Measurements from ENCODE around the gene TOP2B. TPM values are rescaled to one million over a fixed set of nuclear protein-coding genes. Genes with fewer than 3 reads are reported as not detected.

The TOP2B gene
- total and polyA plus RNA-seq, 4 donors: 13.5 to 52.9 (median 34.5) TPM

DNA sequence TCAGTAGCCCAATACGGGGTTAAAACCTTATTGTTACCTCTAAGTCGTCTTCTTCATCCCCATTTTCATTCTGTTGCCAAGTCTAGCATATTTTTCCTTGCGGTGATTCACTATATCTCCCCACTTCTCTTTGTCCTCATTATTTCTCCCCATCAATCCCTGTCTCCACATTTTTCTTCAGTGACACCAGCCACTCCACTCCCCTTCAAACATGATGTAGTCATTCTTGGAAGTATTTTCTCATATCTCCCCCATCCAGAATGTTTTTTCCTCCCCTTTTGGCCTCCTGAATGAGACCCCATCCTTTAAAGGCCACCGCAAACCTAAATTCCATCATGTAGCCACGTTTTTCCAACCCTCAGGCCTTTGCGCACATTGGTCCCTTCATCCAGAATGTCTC is 105.9 kb downstream of the TOP2B start:
- Histone ChIP-seq H3K9me3 (ENCODE audit: control insufficient read depth in 4 of 4, low read length in 3 of 4) (no peaks in the 10 kb centered on the region), H3K9ac (ENCODE audit: low read depth in 1 of 2, low read length in 2 of 2) (no peak overlapping the region), H3K36me3 (ENCODE audit: control insufficient read depth in 4 of 4, insufficient read depth in 3 of 4, low read depth in 1 of 4, low read length in 3 of 4) (no peaks in the 10 kb centered on the region), H3K27ac (ENCODE audit: low read depth in 1 of 2, low read length in 2 of 2) (no peak overlapping the region), H3K4me3 (ENCODE audit: low read depth in 1 of 3, low read length in 3 of 3) (no peak overlapping the region), H3K27me3 (ENCODE audit: control insufficient read depth in 4 of 4, insufficient read depth in 4 of 4, low read length in 3 of 4) (no peaks in the 10 kb centered on the region), H3K4me1 (ENCODE audit: control insufficient read depth in 4 of 4, insufficient read depth in 4 of 4, low read length in 3 of 4) (peaks cover 0 to 2% (median 0%) of the 10 kb centered on the region in 4 donors)
- TF ChIP-seq JUND (IDR thresholded peaks at IDR 0.05): no peak
- TF ChIP-seq SP1 (IDR thresholded peaks at IDR 0.05): no peak
- no peak for TF ChIP-seq MAX (IDR thresholded peaks at IDR 0.05)
- no peak for TF ChIP-seq TAF1 (conservative IDR thresholded peaks at IDR 0.05)
- TF ChIP-seq YY1 (IDR thresholded peaks at IDR 0.05): no peak
- no peak for TF ChIP-seq FOXA2 (IDR thresholded peaks at IDR 0.05)
- TF ChIP-seq HNF4G (IDR thresholded peaks at IDR 0.05): no peak
- WGBS: 87% methylated on average over 6 of the region's 6 CpGs
- no peak for DNase-seq (ENCODE audit: low spot score)

DNA sequence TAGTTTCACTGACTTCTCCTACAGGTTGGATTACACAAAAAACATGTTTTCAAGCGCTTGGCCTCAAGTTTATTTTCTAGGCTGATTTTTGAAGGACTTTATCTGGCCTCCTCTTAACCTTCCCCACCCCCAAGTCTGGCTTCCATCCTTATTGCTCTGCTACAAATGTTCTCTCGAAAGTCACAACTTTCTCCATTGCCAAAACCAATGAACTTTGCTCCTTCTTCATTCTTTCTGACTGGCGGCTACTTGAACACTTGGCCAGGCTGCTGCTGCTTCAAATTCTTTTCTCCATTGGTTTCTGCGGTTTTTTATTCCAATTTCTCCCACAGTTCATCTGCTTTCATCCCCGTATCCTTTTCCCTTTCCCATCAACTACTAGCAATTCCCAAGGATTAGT is 106.6 kb downstream of the TOP2B start:
- TF ChIP-seq TAF1 (conservative IDR thresholded peaks at IDR 0.05) (no peak), MAX (IDR thresholded peaks at IDR 0.05) (no peak), NR2F2 (IDR thresholded peaks at IDR 0.05) (peak; percentile 94), FOXA1 (IDR thresholded peaks at IDR 0.05) (no peak), YY1 (IDR thresholded peaks at IDR 0.05) (no peak), GABPA (IDR thresholded peaks at IDR 0.05 in 1 of 2, conservative IDR thresholded peaks at IDR 0.05 in 1 of 2) (no peak), HNF4A (conservative IDR thresholded peaks at IDR 0.05) (no peak), RAD21 (IDR thresholded peaks at IDR 0.05) (peak in 1 of 2 donors; percentile 28), JUND (IDR thresholded peaks at IDR 0.05) (no peak), FOXA2 (IDR thresholded peaks at IDR 0.05) (no peak), SP1 (IDR thresholded peaks at IDR 0.05) (peak; percentile 28), RXRA (IDR thresholded peaks at IDR 0.05) (peak in 1 of 2 donors; percentile 36), CTCF (IDR thresholded peaks at IDR 0.05; ENCODE audit: low read depth, low read length, missing input control) (no peak), EGR1 (IDR thresholded peaks at IDR 0.05; ENCODE audit: low read depth in 2 of 2) (no peak), HNF4G (IDR thresholded peaks at IDR 0.05) (no peak)
- TF ChIP-seq, protein P1, sequence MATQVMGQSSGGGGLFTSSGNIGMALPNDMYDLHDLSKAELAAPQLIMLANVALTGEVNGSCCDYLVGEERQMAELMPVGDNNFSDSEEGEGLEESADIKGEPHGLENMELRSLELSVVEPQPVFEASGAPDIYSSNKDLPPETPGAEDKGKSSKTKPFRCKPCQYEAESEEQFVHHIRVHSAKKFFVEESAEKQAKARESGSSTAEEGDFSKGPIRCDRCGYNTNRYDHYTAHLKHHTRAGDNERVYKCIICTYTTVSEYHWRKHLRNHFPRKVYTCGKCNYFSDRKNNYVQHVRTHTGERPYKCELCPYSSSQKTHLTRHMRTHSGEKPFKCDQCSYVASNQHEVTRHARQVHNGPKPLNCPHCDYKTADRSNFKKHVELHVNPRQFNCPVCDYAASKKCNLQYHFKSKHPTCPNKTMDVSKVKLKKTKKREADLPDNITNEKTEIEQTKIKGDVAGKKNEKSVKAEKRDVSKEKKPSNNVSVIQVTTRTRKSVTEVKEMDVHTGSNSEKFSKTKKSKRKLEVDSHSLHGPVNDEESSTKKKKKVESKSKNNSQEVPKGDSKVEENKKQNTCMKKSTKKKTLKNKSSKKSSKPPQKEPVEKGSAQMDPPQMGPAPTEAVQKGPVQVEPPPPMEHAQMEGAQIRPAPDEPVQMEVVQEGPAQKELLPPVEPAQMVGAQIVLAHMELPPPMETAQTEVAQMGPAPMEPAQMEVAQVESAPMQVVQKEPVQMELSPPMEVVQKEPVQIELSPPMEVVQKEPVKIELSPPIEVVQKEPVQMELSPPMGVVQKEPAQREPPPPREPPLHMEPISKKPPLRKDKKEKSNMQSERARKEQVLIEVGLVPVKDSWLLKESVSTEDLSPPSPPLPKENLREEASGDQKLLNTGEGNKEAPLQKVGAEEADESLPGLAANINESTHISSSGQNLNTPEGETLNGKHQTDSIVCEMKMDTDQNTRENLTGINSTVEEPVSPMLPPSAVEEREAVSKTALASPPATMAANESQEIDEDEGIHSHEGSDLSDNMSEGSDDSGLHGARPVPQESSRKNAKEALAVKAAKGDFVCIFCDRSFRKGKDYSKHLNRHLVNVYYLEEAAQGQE (IDR thresholded peaks at IDR 0.05): peak; percentile 31
- TF ChIP-seq, protein P2, sequence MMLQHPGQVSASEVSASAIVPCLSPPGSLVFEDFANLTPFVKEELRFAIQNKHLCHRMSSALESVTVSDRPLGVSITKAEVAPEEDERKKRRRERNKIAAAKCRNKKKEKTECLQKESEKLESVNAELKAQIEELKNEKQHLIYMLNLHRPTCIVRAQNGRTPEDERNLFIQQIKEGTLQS (IDR thresholded peaks at IDR 0.05): no peak
- TF ChIP-seq, protein P3, sequence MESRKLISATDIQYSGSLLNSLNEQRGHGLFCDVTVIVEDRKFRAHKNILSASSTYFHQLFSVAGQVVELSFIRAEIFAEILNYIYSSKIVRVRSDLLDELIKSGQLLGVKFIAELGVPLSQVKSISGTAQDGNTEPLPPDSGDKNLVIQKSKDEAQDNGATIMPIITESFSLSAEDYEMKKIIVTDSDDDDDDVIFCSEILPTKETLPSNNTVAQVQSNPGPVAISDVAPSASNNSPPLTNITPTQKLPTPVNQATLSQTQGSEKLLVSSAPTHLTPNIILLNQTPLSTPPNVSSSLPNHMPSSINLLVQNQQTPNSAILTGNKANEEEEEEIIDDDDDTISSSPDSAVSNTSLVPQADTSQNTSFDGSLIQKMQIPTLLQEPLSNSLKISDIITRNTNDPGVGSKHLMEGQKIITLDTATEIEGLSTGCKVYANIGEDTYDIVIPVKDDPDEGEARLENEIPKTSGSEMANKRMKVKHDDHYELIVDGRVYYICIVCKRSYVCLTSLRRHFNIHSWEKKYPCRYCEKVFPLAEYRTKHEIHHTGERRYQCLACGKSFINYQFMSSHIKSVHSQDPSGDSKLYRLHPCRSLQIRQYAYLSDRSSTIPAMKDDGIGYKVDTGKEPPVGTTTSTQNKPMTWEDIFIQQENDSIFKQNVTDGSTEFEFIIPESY (IDR thresholded peaks at IDR 0.05): no peak
- DNase-seq (ENCODE audit: low spot score): no peak
- 68% methylated on average over 5 of the region's 5 CpGs for WGBS

More for the DNA sequence above, 106.6 kb downstream of the TOP2B start:
- Histone ChIP-seq H3K27ac (ENCODE audit: low read depth in 1 of 2, low read length in 2 of 2) (no peak overlapping the region), H3K4me1 (ENCODE audit: control insufficient read depth in 4 of 4, insufficient read depth in 4 of 4, low read length in 3 of 4) (peaks cover 0 to 2% (median 0%) of the 10 kb centered on the region in 4 donors), H3K9me3 (ENCODE audit: control insufficient read depth in 4 of 4, low read length in 3 of 4) (no peaks in the 10 kb centered on the region), H3K27me3 (ENCODE audit: control insufficient read depth in 4 of 4, insufficient read depth in 4 of 4, low read length in 3 of 4) (no peaks in the 10 kb centered on the region), H3K9ac (ENCODE audit: low read depth in 1 of 2, low read length in 2 of 2) (no peak overlapping the region), H3K4me3 (ENCODE audit: low read depth in 1 of 3, low read length in 3 of 3) (no peak overlapping the region), H3K36me3 (ENCODE audit: control insufficient read depth in 4 of 4, insufficient read depth in 3 of 4, low read depth in 1 of 4, low read length in 3 of 4) (no peaks in the 10 kb centered on the region)
